Neuronal stem cell (in vitro differentiated cells): ENCODE data around the gene ADAP1. TPM values are rescaled to one million over a fixed set of nuclear protein-coding genes. Genes with fewer than 3 reads are reported as not detected.
"Not testable (repeated sequence)": the region's sequence is repeated elsewhere in the genome, so short reads cannot be mapped to it uniquely, and the experiment has no call there.

ENCODE experiments used
- DNase-seq: peaks from one replicate; pipeline ENCODE4 v3.0.0-alpha.2; 2013; ENCODE audit warnings: low spot score
- H2AFZ ChIP-seq: one replicate; pipeline ENCODE4 v1.6.1; 2013; ENCODE audit warnings: mild to moderate bottlenecking, low read length, inconsistent platforms
- H2AK5ac ChIP-seq: 2 replicates; pipeline ENCODE4 v1.6.1; 2013; ENCODE audit warnings: low read depth, mild to moderate bottlenecking, inconsistent platforms, low read length, moderate library complexity, mixed read lengths
- H2BK120ac ChIP-seq: 2 replicates; pipeline ENCODE4 v1.6.1; 2013; ENCODE audit warnings: low read depth, mild to moderate bottlenecking, inconsistent platforms, low read length, moderate library complexity, mixed read lengths
- H2BK12ac ChIP-seq: one replicate; pipeline ENCODE4 v1.6.1; 2013; ENCODE audit warnings: low read length, inconsistent platforms
- H2BK15ac ChIP-seq: 2 replicates; pipeline ENCODE4 v1.6.1; 2013; ENCODE audit warnings: mild to moderate bottlenecking, low read length, inconsistent platforms, mixed read lengths
- H2BK5ac ChIP-seq: one replicate; pipeline ENCODE4 v1.6.1; 2013; ENCODE audit warnings: inconsistent platforms, mild to moderate bottlenecking, low read length, moderate library complexity
- H3K14ac ChIP-seq: one replicate; pipeline ENCODE4 v1.6.1; 2013; ENCODE audit warnings: low read length, inconsistent platforms
- H3K18ac ChIP-seq: 2 replicates; pipeline ENCODE4 v1.6.1; 2013; ENCODE audit warnings: low read length, inconsistent platforms
- H3K23ac ChIP-seq: 2 replicates; pipeline ENCODE4 v1.6.1; 2013; ENCODE audit warnings: low read depth, mild to moderate bottlenecking, mixed read lengths, low read length, inconsistent platforms; ENCODE audit not compliant: poor library complexity
- H3K27ac ChIP-seq: replicated peaks from 3 replicates; pipeline ENCODE4 v1.5.1; 2013; ENCODE audit warnings: low read length, inconsistent platforms
- H3K27me3 ChIP-seq, 3 experiments: 2 replicates each; pipeline ENCODE4 v1.6.1; 2013; ENCODE audit warnings: low read length in 3 of 3, mild to moderate bottlenecking in 2 of 3, inconsistent platforms in 1 of 3, low read depth in 1 of 3, mixed read lengths in 1 of 3, moderate library complexity in 1 of 3; ENCODE audit not compliant: control insufficient read depth in 3 of 3, insufficient read depth in 3 of 3
- H3K36me3 ChIP-seq, 2 donors: replicated peaks in 1 of 2; 2 replicates each; pipeline ENCODE4 v1.6.1; 2013; ENCODE audit warnings: low read length in 2 of 2; ENCODE audit not compliant: control insufficient read depth in 2 of 2, insufficient read depth in 2 of 2
- H3K4ac ChIP-seq: 2 replicates; pipeline ENCODE4 v1.6.1; 2013; ENCODE audit warnings: inconsistent platforms, mild to moderate bottlenecking, low read length, moderate library complexity
- H3K4me1 ChIP-seq, 2 donors: 1 replicate in 1 of 2; 2 replicates in 1 of 2; pipeline ENCODE4 v1.6.1; 2013; ENCODE audit warnings: low read length in 2 of 2, low read depth in 1 of 2; ENCODE audit not compliant: control insufficient read depth in 2 of 2, insufficient read depth in 1 of 2
- H3K4me2 ChIP-seq: one replicate; pipeline ENCODE4 v1.6.1; 2013; ENCODE audit warnings: mild to moderate bottlenecking, low read length, inconsistent platforms; ENCODE audit not compliant: insufficient read depth, poor library complexity, severe bottlenecking
- H3K4me3 ChIP-seq, 2 donors: 2 replicates each; pipeline ENCODE4 v1.5.1; 2013; ENCODE audit warnings: low read length in 2 of 2, mild to moderate bottlenecking in 2 of 2, inconsistent platforms in 1 of 2, moderate library complexity in 1 of 2
- H3K79me1 ChIP-seq: one replicate; pipeline ENCODE4 v1.6.1; 2013; ENCODE audit warnings: low read depth, mild to moderate bottlenecking, inconsistent platforms, low read length, moderate library complexity
- H3K9ac ChIP-seq: one replicate; pipeline ENCODE4 v1.6.1; 2013; ENCODE audit warnings: mild to moderate bottlenecking, low read depth, low read length, inconsistent platforms; ENCODE audit not compliant: poor library complexity
- H3K9me3 ChIP-seq, 2 donors: replicated peaks in 1 of 2; 2 replicates each; pipeline versions ENCODE3 to v1.6.1; 2013; ENCODE audit warnings: low read length in 2 of 2, mild to moderate bottlenecking in 2 of 2, inconsistent platforms in 1 of 2, low read depth in 1 of 2, mixed read lengths in 1 of 2, moderate library complexity in 1 of 2; ENCODE audit not compliant: control insufficient read depth in 2 of 2, insufficient read depth in 1 of 2
- H4K8ac ChIP-seq: one replicate; pipeline ENCODE4 v1.6.1; 2013; ENCODE audit warnings: low read depth, mild to moderate bottlenecking, inconsistent platforms, low read length, moderate library complexity
- H4K91ac ChIP-seq: one replicate; pipeline ENCODE4 v1.6.1; 2013; ENCODE audit warnings: low read length, low read depth, mild to moderate bottlenecking, inconsistent platforms; ENCODE audit not compliant: poor library complexity
- WGBS, 2 donors: extraction: QIAGEN DNeasy Blood & Tissue Kit; methylation state at CpG; one replicate each; pipeline ENCODE4 v1.1.7; 2013; ENCODE audit warnings: missing lambda C conversion rate in 2 of 2, mixed read lengths in 1 of 2; ENCODE audit not compliant: insufficient read length in 2 of 2, insufficient replicate concordance in 1 of 2; ENCODE audit errors: extremely low coverage in 2 of 2; 5-methylcytosine and 5-hydroxymethylcytosine counted together
- polyA plus RNA-seq, 2 experiments: library from polyadenylated mRNA; stranded (reverse); fragments of 200-250 nt; gene quantifications; one replicate each; pipeline ENCODE4 v1.2.3, GENCODE V29; 2013

Gene ADAP1, protein sequence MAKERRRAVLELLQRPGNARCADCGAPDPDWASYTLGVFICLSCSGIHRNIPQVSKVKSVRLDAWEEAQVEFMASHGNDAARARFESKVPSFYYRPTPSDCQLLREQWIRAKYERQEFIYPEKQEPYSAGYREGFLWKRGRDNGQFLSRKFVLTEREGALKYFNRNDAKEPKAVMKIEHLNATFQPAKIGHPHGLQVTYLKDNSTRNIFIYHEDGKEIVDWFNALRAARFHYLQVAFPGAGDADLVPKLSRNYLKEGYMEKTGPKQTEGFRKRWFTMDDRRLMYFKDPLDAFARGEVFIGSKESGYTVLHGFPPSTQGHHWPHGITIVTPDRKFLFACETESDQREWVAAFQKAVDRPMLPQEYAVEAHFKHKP
- polyA plus RNA-seq (2013, experiment 1 of 2): 0.50 TPM
- polyA plus RNA-seq (2013, experiment 2 of 2): 0.48 TPM

DNA sequence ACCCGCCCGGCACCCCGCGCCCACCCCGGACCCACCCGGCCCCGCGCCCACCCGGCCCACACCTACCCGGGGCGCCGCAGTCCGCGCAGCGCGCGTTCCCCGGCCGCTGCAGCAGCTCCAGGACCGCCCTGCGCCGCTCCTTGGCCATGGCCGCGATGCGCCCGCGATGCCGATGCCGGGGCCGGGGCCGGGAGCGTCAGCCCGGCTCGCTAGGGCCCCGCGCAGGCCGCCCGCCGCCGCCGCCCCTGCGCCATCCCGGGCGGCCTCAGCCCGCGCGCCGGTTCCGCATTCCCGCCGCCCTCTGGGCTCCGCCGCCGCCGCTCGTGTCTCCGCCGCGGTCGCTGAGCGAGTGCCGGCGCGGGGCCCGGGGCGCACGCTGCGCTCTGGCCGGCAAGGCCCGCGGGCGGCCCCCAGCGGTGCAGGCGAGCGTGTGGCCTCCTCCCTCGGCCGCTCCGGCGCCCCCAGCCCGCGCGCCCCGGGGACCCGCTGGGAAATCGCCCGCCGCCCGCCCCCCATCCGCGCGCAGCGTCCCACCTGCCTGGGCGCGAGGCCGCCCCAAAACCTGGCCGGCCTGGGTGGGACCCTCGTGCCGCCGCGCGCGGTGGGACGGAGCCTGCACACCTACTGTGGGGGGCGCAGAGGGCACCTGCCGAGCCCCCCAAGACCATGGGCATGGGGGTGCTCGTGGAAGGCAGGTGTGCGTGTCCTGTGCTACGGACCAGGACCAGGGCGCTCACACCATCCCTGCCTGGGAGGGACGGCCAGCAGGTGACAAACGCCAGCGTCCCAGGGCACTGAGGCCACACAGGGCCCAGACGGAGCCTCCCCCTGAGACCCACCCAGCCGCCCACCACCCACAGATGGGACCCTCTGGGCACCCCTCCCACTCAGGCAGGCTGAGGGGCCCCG, at the start of gene ADAP1:
Gene ADAP1 (minus strand): TSS at position 351 of the 909 bp plus-strand sequence. CDS start 203 bp downstream, at position 148.
- H3K4me2 ChIP-seq: peak within 1 kb of the TSS; percentile 93
- H4K91ac ChIP-seq: no peak within 1 kb of the TSS
- H3K14ac ChIP-seq: no peak within 1 kb of the TSS
- no peak within 1 kb of the TSS for H2BK12ac ChIP-seq
- H3K27me3 ChIP-seq: peaks cover 15 to 33% (median 29%) of the 10 kb centered on the region in 3 experiments
- no peak for DNase-seq
- H3K9ac ChIP-seq: peak within 1 kb of the TSS; percentile 73
- no peak within 1 kb of the TSS for H2BK120ac ChIP-seq
- H3K36me3 ChIP-seq: no peaks in the 10 kb centered on the region
- H3K4me3 ChIP-seq: peak within 1 kb of the TSS; percentile 41 to 71
- H4K8ac ChIP-seq: no peak within 1 kb of the TSS
- H2AK5ac ChIP-seq: no peak within 1 kb of the TSS
- H3K27ac ChIP-seq: no peak within 1 kb of the TSS
- H2BK5ac ChIP-seq: no peak within 1 kb of the TSS
- H2BK15ac ChIP-seq: no peak within 1 kb of the TSS
- peaks cover 0 to 10% of the 10 kb centered on the region in 2 donors for H3K4me1 ChIP-seq
- WGBS, 2 donors: no CpG with 5 or more reads among the region's 115 CpGs
- H3K4ac ChIP-seq: no peak within 1 kb of the TSS
- H2AFZ ChIP-seq: peak within 1 kb of the TSS; percentile 82
- no peaks in the 10 kb centered on the region for H3K79me1 ChIP-seq
- H3K18ac ChIP-seq: peak within 1 kb of the TSS; percentile 85
- peak within 1 kb of the TSS; percentile 87 for H3K23ac ChIP-seq
- peaks cover 0 to 2% of the 10 kb centered on the region in 2 donors for H3K9me3 ChIP-seq

DNA sequence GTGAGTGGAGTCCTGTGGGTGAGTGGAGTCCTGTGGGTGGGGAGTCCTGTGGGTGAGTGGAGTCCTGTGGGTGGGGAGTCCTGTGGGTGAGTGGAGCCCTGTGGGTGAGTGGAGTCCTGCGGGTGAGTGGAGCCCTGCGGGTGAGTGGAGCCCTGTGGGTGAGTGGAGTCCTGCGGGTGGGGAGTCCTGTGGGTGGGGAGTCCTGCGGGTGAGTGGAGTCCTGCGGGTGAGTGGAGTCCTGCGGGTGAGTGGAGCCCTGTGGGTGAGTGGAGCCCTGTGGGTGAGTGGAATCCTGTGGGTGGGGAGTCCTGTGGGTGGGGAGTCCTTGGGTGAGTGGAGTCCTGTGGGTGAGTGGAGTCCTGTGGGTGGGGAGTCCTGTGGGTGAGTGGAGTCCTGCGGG, 48.0 kb upstream of the ADAP1 start:
- H3K9ac ChIP-seq, H3K79me1 ChIP-seq, H2BK5ac ChIP-seq, H3K23ac ChIP-seq, H2AK5ac ChIP-seq, H3K14ac ChIP-seq, H3K9me3 ChIP-seq, H3K18ac ChIP-seq, H3K27me3 ChIP-seq, H2BK15ac ChIP-seq, H3K4me2 ChIP-seq, H2AFZ ChIP-seq, H2BK12ac ChIP-seq, DNase-seq, H3K4ac ChIP-seq, H4K8ac ChIP-seq, H2BK120ac ChIP-seq, H3K4me1 ChIP-seq, H3K27ac ChIP-seq, H4K91ac ChIP-seq, H3K4me3 ChIP-seq: not testable (repeated sequence)
- WGBS, 2 donors: no CpG with 5 or more reads among the region's 7 CpGs
- peaks cover 2 to 53% of the 10 kb centered on the region in 2 donors for H3K36me3 ChIP-seq

GRCh38 chr7:1002026-1002425, 47.5 kb upstream of the ADAP1 start:
- H2AFZ ChIP-seq, H4K8ac ChIP-seq, H2BK12ac ChIP-seq, DNase-seq, H3K23ac ChIP-seq, H4K91ac ChIP-seq, H3K79me1 ChIP-seq, H3K4me3 ChIP-seq, H2BK120ac ChIP-seq, H3K4ac ChIP-seq, H3K18ac ChIP-seq, H3K4me2 ChIP-seq, H2AK5ac ChIP-seq, H2BK5ac ChIP-seq, H3K27ac ChIP-seq, H3K4me1 ChIP-seq, H3K9me3 ChIP-seq, H2BK15ac ChIP-seq, H3K14ac ChIP-seq, H3K9ac ChIP-seq, H3K27me3 ChIP-seq: not testable (repeated sequence)
- no CpG with 5 or more reads among the region's 4 CpGs for WGBS, 2 donors
- peaks cover 4 to 53% of the 10 kb centered on the region in 2 donors for H3K36me3 ChIP-seq
